Measurements from ENCODE around the gene SERPINA9.

The SERPINA9 gene

GRCh38 chr14:94478420-94478819 is 2.4 kb upstream of the SERPINA9 start:
- Histone ChIP-seq H3K9me3 (ENCODE audit: control insufficient read depth, low read length) (no peaks in the 10 kb centered on the region), H3K27ac (ENCODE audit: insufficient read depth, low read depth, low read length, poor library complexity, severe bottlenecking) (no peak overlapping the region), H3K4me1 (ENCODE audit: control insufficient read depth, insufficient read depth, low read length) (no peaks in the 10 kb centered on the region), H3K27me3 (ENCODE audit: control insufficient read depth, insufficient read depth, low read length, poor library complexity, severe bottlenecking) (no peaks in the 10 kb centered on the region), H3K4me3 (ENCODE audit: insufficient read depth, low read depth, low read length) (no peak overlapping the region), H3K36me3 (ENCODE audit: control insufficient read depth, insufficient read depth, low read length) (no peaks in the 10 kb centered on the region)

- Histone ChIP-seq H3K36me3 (ENCODE audit: control insufficient read depth, insufficient read depth, low read length) (no peaks in the 10 kb centered on the region), H3K27me3 (ENCODE audit: control insufficient read depth, insufficient read depth, low read length, poor library complexity, severe bottlenecking) (no peaks in the 10 kb centered on the region), H3K4me1 (ENCODE audit: control insufficient read depth, insufficient read depth, low read length) (no peaks in the 10 kb centered on the region), H3K9me3 (ENCODE audit: control insufficient read depth, low read length) (no peaks in the 10 kb centered on the region), H3K27ac (ENCODE audit: insufficient read depth, low read depth, low read length, poor library complexity, severe bottlenecking) (no peak overlapping the region), H3K4me3 (ENCODE audit: insufficient read depth, low read depth, low read length) (no peak overlapping the region)
- 81% methylated on average over 7 of the region's 7 CpGs for WGBS, 2 experiments
Measured at GRCh38 chr14:94474581-94475031, 1.4 kb downstream of the SERPINA9 start.

- H3K4me1 ChIP-seq (ENCODE audit: control insufficient read depth, insufficient read depth, low read length): no peaks in the 10 kb centered on the region
- H3K36me3 ChIP-seq (ENCODE audit: control insufficient read depth, insufficient read depth, low read length): no peaks in the 10 kb centered on the region
- 95 to 97% methylated on average over 16 of the region's 16 CpGs for WGBS, 2 experiments
- no peaks in the 10 kb centered on the region for H3K27me3 ChIP-seq (ENCODE audit: control insufficient read depth, insufficient read depth, low read length, poor library complexity, severe bottlenecking)
- no peak overlapping the region for H3K4me3 ChIP-seq (ENCODE audit: insufficient read depth, low read depth, low read length)
- no peak overlapping the region for H3K27ac ChIP-seq (ENCODE audit: insufficient read depth, low read depth, low read length, poor library complexity, severe bottlenecking)
- H3K9me3 ChIP-seq (ENCODE audit: control insufficient read depth, low read length): no peaks in the 10 kb centered on the region
Measured at GRCh38 chr14:94473666-94474410, 2.2 kb downstream of the SERPINA9 start.

- Histone ChIP-seq H3K27ac (ENCODE audit: insufficient read depth, low read depth, low read length, poor library complexity, severe bottlenecking) (no peak overlapping the region), H3K36me3 (ENCODE audit: control insufficient read depth, insufficient read depth, low read length) (no peaks in the 10 kb centered on the region), H3K27me3 (ENCODE audit: control insufficient read depth, insufficient read depth, low read length, poor library complexity, severe bottlenecking) (no peaks in the 10 kb centered on the region), H3K9me3 (ENCODE audit: control insufficient read depth, low read length) (no peaks in the 10 kb centered on the region), H3K4me1 (ENCODE audit: control insufficient read depth, insufficient read depth, low read length) (no peaks in the 10 kb centered on the region), H3K4me3 (ENCODE audit: insufficient read depth, low read depth, low read length) (no peak overlapping the region)
- WGBS, 2 experiments: 86 to 89% methylated on average over 4 of the region's 4 CpGs
Measured at GRCh38 chr14:94472842-94473241, 3.2 kb downstream of the SERPINA9 start.

- Histone ChIP-seq H3K4me3 (ENCODE audit: insufficient read depth, low read depth, low read length) (no peak overlapping the region), H3K27ac (ENCODE audit: insufficient read depth, low read depth, low read length, poor library complexity, severe bottlenecking) (no peak overlapping the region), H3K36me3 (ENCODE audit: control insufficient read depth, insufficient read depth, low read length) (no peaks in the 10 kb centered on the region), H3K4me1 (ENCODE audit: control insufficient read depth, insufficient read depth, low read length) (no peaks in the 10 kb centered on the region), H3K9me3 (ENCODE audit: control insufficient read depth, low read length) (no peaks in the 10 kb centered on the region), H3K27me3 (ENCODE audit: control insufficient read depth, insufficient read depth, low read length, poor library complexity, severe bottlenecking) (no peaks in the 10 kb centered on the region)
- 86 to 100% methylated on average over 1 to 2 of the region's 2 CpGs for whole genome bisulfite sequencing, 2 experiments
Measured at GRCh38 chr14:94471045-94471444, 5.0 kb downstream of the SERPINA9 start.

- Histone ChIP-seq H3K4me3 (ENCODE audit: insufficient read depth, low read depth, low read length) (no peak overlapping the region), H3K36me3 (ENCODE audit: control insufficient read depth, insufficient read depth, low read length) (no peaks in the 10 kb centered on the region), H3K27ac (ENCODE audit: insufficient read depth, low read depth, low read length, poor library complexity, severe bottlenecking) (no peak overlapping the region), H3K27me3 (ENCODE audit: control insufficient read depth, insufficient read depth, low read length, poor library complexity, severe bottlenecking) (no peaks in the 10 kb centered on the region), H3K9me3 (ENCODE audit: control insufficient read depth, low read length) (no peaks in the 10 kb centered on the region), H3K4me1 (ENCODE audit: control insufficient read depth, insufficient read depth, low read length) (no peaks in the 10 kb centered on the region)
- 42 to 43% methylated on average over 2 of the region's 2 CpGs for WGBS, 2 experiments
Measured at GRCh38 chr14:94470311-94470710, 5.7 kb downstream of the SERPINA9 start.

GRCh38 chr14:94469261-94469660 is 6.7 kb downstream of the SERPINA9 start:
- Histone ChIP-seq H3K4me3 (ENCODE audit: insufficient read depth, low read depth, low read length) (no peak overlapping the region), H3K4me1 (ENCODE audit: control insufficient read depth, insufficient read depth, low read length) (no peaks in the 10 kb centered on the region), H3K36me3 (ENCODE audit: control insufficient read depth, insufficient read depth, low read length) (no peaks in the 10 kb centered on the region), H3K27me3 (ENCODE audit: control insufficient read depth, insufficient read depth, low read length, poor library complexity, severe bottlenecking) (no peaks in the 10 kb centered on the region), H3K27ac (ENCODE audit: insufficient read depth, low read depth, low read length, poor library complexity, severe bottlenecking) (no peak overlapping the region), H3K9me3 (ENCODE audit: control insufficient read depth, low read length) (no peaks in the 10 kb centered on the region)
- WGBS, 2 experiments: 96 to 98% methylated on average over 3 of the region's 3 CpGs

GRCh38 chr14:94467728-94468520 is 8.1 kb downstream of the SERPINA9 start:
- WGBS, 2 experiments: 92 to 94% methylated on average over 4 of the region's 4 CpGs
- Histone ChIP-seq H3K36me3 (ENCODE audit: control insufficient read depth, insufficient read depth, low read length) (no peaks in the 10 kb centered on the region), H3K27ac (ENCODE audit: insufficient read depth, low read depth, low read length, poor library complexity, severe bottlenecking) (no peak overlapping the region), H3K27me3 (ENCODE audit: control insufficient read depth, insufficient read depth, low read length, poor library complexity, severe bottlenecking) (no peaks in the 10 kb centered on the region), H3K4me1 (ENCODE audit: control insufficient read depth, insufficient read depth, low read length) (no peaks in the 10 kb centered on the region), H3K4me3 (ENCODE audit: insufficient read depth, low read depth, low read length) (no peak overlapping the region), H3K9me3 (ENCODE audit: control insufficient read depth, low read length) (no peaks in the 10 kb centered on the region)

GRCh38 chr14:94466706-94467370 is 9.2 kb downstream of the SERPINA9 start:
- no peaks in the 10 kb centered on the region for H3K9me3 ChIP-seq (ENCODE audit: control insufficient read depth, low read length)
- no peak overlapping the region for H3K4me3 ChIP-seq (ENCODE audit: insufficient read depth, low read depth, low read length)
- H3K36me3 ChIP-seq (ENCODE audit: control insufficient read depth, insufficient read depth, low read length): no peaks in the 10 kb centered on the region
- H3K27me3 ChIP-seq (ENCODE audit: control insufficient read depth, insufficient read depth, low read length, poor library complexity, severe bottlenecking): no peaks in the 10 kb centered on the region
- WGBS, 2 experiments: 77 to 83% methylated on average over 3 of the region's 3 CpGs
- H3K4me1 ChIP-seq (ENCODE audit: control insufficient read depth, insufficient read depth, low read length): no peaks in the 10 kb centered on the region
- no peak overlapping the region for H3K27ac ChIP-seq (ENCODE audit: insufficient read depth, low read depth, low read length, poor library complexity, severe bottlenecking)

- 91 to 92% methylated on average over 5 of the region's 5 CpGs for WGBS, 2 experiments
- Histone ChIP-seq H3K36me3 (ENCODE audit: control insufficient read depth, insufficient read depth, low read length) (no peaks in the 10 kb centered on the region), H3K4me3 (ENCODE audit: insufficient read depth, low read depth, low read length) (no peak overlapping the region), H3K4me1 (ENCODE audit: control insufficient read depth, insufficient read depth, low read length) (no peaks in the 10 kb centered on the region), H3K27me3 (ENCODE audit: control insufficient read depth, insufficient read depth, low read length, poor library complexity, severe bottlenecking) (no peaks in the 10 kb centered on the region), H3K9me3 (ENCODE audit: control insufficient read depth, low read length) (no peaks in the 10 kb centered on the region), H3K27ac (ENCODE audit: insufficient read depth, low read depth, low read length, poor library complexity, severe bottlenecking) (no peak overlapping the region)
Measured at GRCh38 chr14:94465042-94465441, 11.0 kb downstream of the SERPINA9 start.
